Measurements from ENCODE around the gene DIP2C.

GRCh38 chr10:501596-501995 lies 187.9 kb downstream of the DIP2C start:
- TF ChIP-seq CTCF (IDR thresholded peaks at IDR 0.05) (no peak), GABPB1 (CRISPR knock-in tag; IDR thresholded peaks at IDR 0.05) (no peak), TEAD4 (CRISPR knock-in tag; IDR thresholded peaks at IDR 0.05) (no peak), FOXK1 (CRISPR knock-in tag; IDR thresholded peaks at IDR 0.05) (no peak), ATF2 (CRISPR knock-in tag; IDR thresholded peaks at IDR 0.05; ENCODE audit: borderline replicate concordance, low read depth) (no peak), HMGXB4 (CRISPR knock-in tag; IDR thresholded peaks at IDR 0.05) (no peak), GTF2I (CRISPR knock-in tag; conservative IDR thresholded peaks at IDR 0.05) (no peak), ESRRA (CRISPR knock-in tag; IDR thresholded peaks at IDR 0.05; ENCODE audit: borderline replicate concordance) (no peak)

Data from WTC11 (cell line).